GM19455 (cell line): Measurements from ENCODE around the gene ZNF207.
"Not testable (repeated sequence)": the region's sequence is repeated elsewhere in the genome, so short reads cannot be mapped to it uniquely, and the experiment has no call there.

Source experiments
- ATAC-seq: cut with Tn5 transposase; IDR thresholded peaks from one replicate; pipeline ENCODE4 v1.9.1; 2021; ENCODE audit not compliant: unreplicated experiment

ZNF207 gene

DNA sequence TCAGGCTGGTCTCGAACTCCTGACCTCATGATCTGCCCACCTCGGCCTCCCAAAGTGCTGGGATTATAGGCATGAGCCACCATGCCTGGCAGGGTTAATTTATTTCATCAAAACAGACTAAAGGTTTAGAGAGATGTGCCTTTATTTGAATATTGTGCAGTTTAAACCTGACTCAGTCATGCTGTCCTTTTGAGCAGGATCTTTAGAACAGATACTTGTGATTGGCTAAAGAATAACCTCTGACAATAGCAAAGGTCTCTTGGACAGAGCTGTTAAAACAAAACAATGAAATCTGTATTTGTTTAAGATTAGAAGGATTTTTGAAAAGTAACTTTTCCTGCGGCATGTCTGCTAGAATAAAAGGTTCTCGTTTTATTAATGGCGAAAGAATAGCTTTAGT, 36.0 kb downstream of the ZNF207 start:
- ATAC-seq = no peak

GRCh38 chr17:32386844-32387243, 36.9 kb downstream of the ZNF207 start:
- ATAC-seq = no peak

DNA sequence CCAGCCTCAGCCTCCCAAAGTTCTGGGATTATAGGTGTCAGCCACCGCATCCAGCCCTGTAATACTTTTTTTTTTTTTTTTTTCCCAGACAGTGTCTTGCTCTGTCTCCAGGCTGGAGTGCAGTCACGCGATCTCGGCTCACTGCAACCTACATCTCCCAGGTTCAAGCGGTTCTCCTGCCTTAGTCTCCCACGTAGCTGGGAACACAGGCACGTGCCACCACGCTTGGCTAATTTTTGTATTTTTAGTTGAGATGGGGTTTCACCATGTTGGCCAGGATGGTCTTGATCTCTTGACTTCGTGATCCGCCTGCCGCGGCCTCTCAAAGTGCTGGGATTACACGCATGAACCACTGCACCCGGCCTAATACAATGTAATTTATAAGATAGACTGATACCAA, 38.2 kb downstream of the ZNF207 start:
- not testable (repeated sequence) for ATAC-seq

DNA sequence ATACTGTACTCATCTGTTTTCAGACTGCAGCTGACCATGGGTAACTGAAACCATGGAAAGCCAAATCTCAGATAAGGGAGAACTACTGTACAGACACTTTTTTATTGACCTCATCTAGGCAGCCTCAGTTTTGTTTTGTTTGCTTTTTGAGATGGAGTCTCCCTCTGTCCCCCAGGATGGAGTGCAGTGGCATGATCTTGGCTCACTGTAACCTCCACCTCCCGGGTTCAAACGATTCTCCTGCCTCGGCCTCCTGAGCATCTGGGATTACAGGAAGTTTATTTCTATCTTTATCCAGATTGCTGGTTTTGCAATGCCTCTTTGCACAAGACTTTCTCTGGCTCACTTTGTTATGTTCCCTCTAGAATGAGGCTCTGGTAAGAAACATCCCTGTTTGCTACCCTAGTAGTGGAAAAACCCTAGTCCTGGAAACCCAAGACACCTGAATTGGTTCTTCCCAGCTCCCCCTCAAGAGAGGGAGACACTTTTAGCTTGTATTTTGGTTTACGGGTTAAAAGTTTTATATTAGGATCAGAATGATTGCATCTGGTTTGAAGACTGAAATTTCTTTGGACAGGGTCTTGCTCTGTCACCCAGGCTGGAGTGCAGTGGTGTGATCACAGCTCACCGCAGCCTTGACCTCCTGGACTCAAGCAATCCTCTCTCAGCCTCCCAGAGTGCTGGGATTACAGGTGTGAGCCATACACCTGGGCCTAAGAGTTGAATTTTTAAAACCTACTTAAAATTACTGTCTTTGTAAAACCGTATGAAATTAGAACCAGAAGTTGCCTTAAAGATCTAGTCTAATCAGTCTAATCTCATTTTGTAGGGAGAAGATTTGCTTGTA, 38.9 kb downstream of the ZNF207 start:
- no peak for ATAC-seq

- no peak for ATAC-seq
Observed at GRCh38 chr17:32393904-32394303, 43.9 kb downstream of the ZNF207 start.

- no peak for ATAC-seq
Observed at GRCh38 chr17:32396343-32396742, 46.4 kb downstream of the ZNF207 start.

- no peak for ATAC-seq
Observed at GRCh38 chr17:32398946-32399345, 49.0 kb downstream of the ZNF207 start.

- not testable (repeated sequence) for ATAC-seq
Observed at GRCh38 chr17:32410085-32410484, 60.1 kb downstream of the ZNF207 start.

DNA sequence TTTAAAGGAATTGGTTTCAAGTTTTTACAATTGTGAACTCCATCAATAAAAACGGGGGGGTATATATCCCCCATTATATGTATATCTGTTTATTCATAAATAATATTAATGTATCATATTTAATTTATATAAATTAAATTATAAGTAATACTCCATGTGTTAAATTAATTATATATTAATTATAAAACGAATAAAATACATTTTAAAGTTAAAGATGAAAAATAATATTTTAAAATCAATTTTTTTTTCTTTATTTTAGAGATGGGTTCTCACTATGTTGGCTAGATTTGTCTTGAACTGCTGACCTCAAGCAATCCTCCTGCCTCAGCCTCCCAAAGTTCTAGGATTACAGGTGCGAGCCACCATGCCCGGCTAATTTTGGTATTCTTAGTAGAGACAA, 76.9 kb downstream of the ZNF207 start:
- ATAC-seq = no peak

DNA sequence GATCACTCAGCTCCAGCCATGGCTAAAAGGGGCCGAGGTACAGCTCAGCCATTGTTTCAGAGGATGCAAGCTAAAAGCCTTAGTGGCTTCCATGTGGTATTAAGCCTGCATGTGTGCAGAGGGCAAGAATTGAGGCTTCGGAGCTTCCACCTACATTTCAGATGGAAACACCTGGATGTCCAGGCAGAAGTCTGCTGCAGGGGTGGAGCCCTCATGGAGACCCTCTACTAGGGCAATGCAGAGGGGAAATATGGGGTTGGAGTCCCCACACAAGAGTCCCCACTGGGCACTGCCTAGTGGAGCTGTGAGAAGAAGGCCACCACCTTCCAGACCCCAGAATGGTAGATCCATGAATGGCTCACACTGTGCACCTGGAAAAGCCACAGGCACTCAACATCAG, 79.6 kb downstream of the ZNF207 start:
- ATAC-seq = no peak
